Body of pancreas (tissue), 4 donors: ENCODE data around the gene EPRS1. TPM values are rescaled to one million over a fixed set of nuclear protein-coding genes. Genes with fewer than 3 reads are reported as not detected.

Experiments used
- ATAC-seq: fragments of 150-250 bp; one replicate; pipeline ENCODE4 v1.9.1; 2016
- DNase-seq, 4 donors: peaks; one replicate each; pipeline ENCODE4 v3.0.0-alpha.2; 2019
- H3K27ac ChIP-seq, 4 donors: fragments of 200-600 bp; sonication (generic); 1 replicate in 3 of 4; 2 replicates in 1 of 4; pipeline versions ENCODE4 v1.5.1 to v1.6.1; 2016 to 2019; ENCODE audit warnings: mild to moderate bottlenecking in 1 of 4, mixed read lengths in 1 of 4, moderate library complexity in 1 of 4
- H3K27me3 ChIP-seq, 2 donors: fragments of 200-600 bp; sonication (generic); one replicate each; pipeline ENCODE4 v1.6.0; 2016; ENCODE audit warnings: mild to moderate bottlenecking in 1 of 2
- H3K36me3 ChIP-seq, 2 donors: fragments of 200-600 bp; sonication (generic); replicated peaks in 1 of 2; 2 replicates each; pipeline ENCODE4 v1.5.1; 2016; ENCODE audit warnings: low read depth in 2 of 2; ENCODE audit not compliant: insufficient read depth in 1 of 2
- H3K4me1 ChIP-seq: fragments of 200-600 bp; sonication (generic); one replicate; pipeline ENCODE4 v1.6.0; 2016
- H3K4me3 ChIP-seq, 2 donors: fragments of 200-600 bp; sonication (generic); 1 replicate in 1 of 2; 2 replicates in 1 of 2; pipeline ENCODE4 v1.5.1; 2016 to 2019
- H3K9me3 ChIP-seq, 3 donors: fragments of 200-600 bp; sonication (generic); 1 replicate in 2 of 3; 2 replicates in 1 of 3; pipeline ENCODE4 v1.5.1; 2016
- CTCF ChIP-seq, 7 experiments: fragments of 450-650 bp in 4 of 7; fragments of 200-600 bp in 3 of 7; sonication (generic) in 3 of 7; IDR thresholded peaks; one replicate each; pipeline ENCODE4 v1.5.1; 2016 to 2019; ENCODE audit warnings: antibody characterized with exemption in 7 of 7
- POLR2A ChIP-seq, 3 donors: fragments of 450-650 bp; IDR thresholded peaks; one replicate each; pipeline ENCODE4 v1.6.1; 2016; ENCODE audit warnings: antibody characterized with exemption in 3 of 3, mild to moderate bottlenecking in 2 of 3
- WGBS, 2 donors: methylation state at CpG; one replicate each; pipeline ENCODE4 v1.1.5; 2017; 5-methylcytosine and 5-hydroxymethylcytosine counted together
- intact Hi-C: fragments of 100-400 bp; cut with DNase I; formaldehyde crosslinking; loops from one replicate; pipeline ENCODE4 v1.15.1; 2023
- total RNA-seq, 2 donors: library from RNA; depleted of rRNA; stranded (reverse); fragments of >200 nt; gene quantifications; one replicate each; pipeline ENCODE4 v1.1.0, GENCODE V29; 2016

The EPRS1 gene
- total RNA-seq, 2 donors from 2014 or later, result 33.0 to 37.6 TPM

- Histone ChIP-seq H3K4me1 (no peaks in the 10 kb centered on the region), H3K4me3 (no peak overlapping the region), H3K9me3 (no peaks in the 10 kb centered on the region), H3K27me3 (no peaks in the 10 kb centered on the region), H3K36me3 (peaks cover 0 to 3% of the 10 kb centered on the region in 2 donors), H3K27ac (no peak overlapping the region)
- intact Hi-C loops, result no loop called here
- 87 to 93% methylated on average over 4 of the region's 4 CpGs for WGBS, 2 donors
- TF ChIP-seq CTCF (IDR thresholded peaks at IDR 0.05) (no peak), POLR2A (IDR thresholded peaks at IDR 0.05) (no peak)
- no peak for ATAC-seq
- DNase-seq, result no peak
Observed at GRCh38 chr1:220076861-220077762, 30.8 kb upstream of the EPRS1 start.

DNA sequence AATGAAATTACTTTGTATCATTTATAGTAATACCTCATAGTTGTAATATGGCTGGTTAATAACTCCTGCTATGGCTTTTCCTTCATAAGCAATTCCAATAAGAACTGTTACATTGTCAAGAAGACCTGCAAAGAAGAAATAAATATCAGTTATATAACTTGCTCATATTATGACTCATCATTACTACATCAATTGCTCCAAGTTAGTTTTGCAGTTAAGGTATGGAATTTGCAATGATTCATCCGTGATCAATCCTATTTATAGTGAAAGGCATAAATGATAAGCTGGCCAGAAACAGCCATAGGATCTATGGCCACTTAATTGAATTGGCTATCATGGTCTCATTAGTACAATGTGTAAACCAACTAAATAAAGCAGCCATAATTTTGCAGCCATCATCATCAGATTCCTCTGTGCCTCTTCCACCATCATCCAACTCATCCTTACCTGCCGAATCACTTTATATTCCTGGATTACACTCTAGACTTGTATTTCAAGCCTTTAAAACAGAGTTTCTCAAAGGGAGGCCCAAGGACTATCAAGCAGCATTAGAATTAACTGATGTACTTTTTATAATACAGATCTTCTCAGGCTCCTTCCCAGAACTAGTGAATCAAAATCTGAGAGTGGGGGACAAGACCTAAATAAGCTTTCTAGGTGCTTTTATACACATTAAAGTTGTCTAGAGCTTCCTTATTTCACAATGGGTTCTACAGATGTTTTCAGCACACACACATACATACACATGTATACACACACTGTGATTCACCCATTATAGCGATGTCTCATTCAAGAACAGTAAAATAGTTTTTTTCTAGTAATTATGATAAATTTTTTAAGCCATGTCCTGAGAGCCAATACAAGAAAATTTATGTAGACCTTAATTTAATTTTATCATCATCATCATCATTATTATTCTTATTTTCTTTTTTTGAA lies 21.2 kb upstream of the EPRS1 start:
- no peak for DNase-seq
- intact Hi-C loops, result no loop called here
- H3K4me3 ChIP-seq, result no peak overlapping the region
- no peak for ATAC-seq
- no peaks in the 10 kb centered on the region for H3K9me3 ChIP-seq
- no peak for TF ChIP-seq CTCF (IDR thresholded peaks at IDR 0.05)
- no peak for TF ChIP-seq POLR2A (IDR thresholded peaks at IDR 0.05)
- 97 to 98% methylated on average over 3 of the region's 3 CpGs for WGBS, 2 donors
- H3K36me3 ChIP-seq, result peaks cover 0 to 2% of the 10 kb centered on the region in 2 donors
- no peak overlapping the region for H3K27ac ChIP-seq
- H3K27me3 ChIP-seq, result no peaks in the 10 kb centered on the region
- no peaks in the 10 kb centered on the region for H3K4me1 ChIP-seq

GRCh38 chr1:220062629-220063028 lies 16.3 kb upstream of the EPRS1 start:
- Histone ChIP-seq H3K4me3 (no peak overlapping the region), H3K4me1 (no peaks in the 10 kb centered on the region), H3K27ac (no peak overlapping the region), H3K36me3 (peaks cover 0 to 5% of the 10 kb centered on the region in 2 donors), H3K9me3 (no peaks in the 10 kb centered on the region), H3K27me3 (no peaks in the 10 kb centered on the region)
- DNase-seq (no peak), ATAC-seq (no peak)
- TF ChIP-seq POLR2A (IDR thresholded peaks at IDR 0.05) (no peak), CTCF (IDR thresholded peaks at IDR 0.05) (no peak)
- WGBS, 2 donors, result 95% methylated on average over 6 of the region's 6 CpGs
- intact Hi-C loops, result no loop called here

DNA sequence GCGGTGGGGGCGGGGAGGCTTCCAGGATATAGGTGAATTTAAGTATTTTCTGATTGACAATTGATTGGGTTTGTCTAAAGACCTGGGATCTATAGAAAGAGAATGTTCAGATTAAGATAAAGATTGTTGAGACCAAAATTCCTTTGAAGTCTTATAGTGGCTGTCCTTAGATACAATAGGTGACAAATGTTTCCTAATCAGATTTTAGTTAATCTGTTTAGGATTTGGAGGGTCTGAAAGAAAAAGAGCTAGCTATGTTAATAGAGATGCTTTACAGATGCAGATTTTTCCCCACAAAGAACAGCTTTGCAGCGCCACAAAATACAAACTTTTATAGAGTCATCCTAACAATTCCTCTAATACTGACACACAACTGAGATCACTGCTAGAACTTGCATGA lies 14.6 kb upstream of the EPRS1 start:
- Histone ChIP-seq H3K36me3 (peaks cover 0 to 5% of the 10 kb centered on the region in 2 donors), H3K4me3 (no peak overlapping the region), H3K9me3 (no peaks in the 10 kb centered on the region), H3K27ac (no peak overlapping the region), H3K4me1 (no peaks in the 10 kb centered on the region), H3K27me3 (no peaks in the 10 kb centered on the region)
- ATAC-seq, result no peak
- WGBS, 2 donors, result 84 to 93% methylated on average over 3 of the region's 3 CpGs
- TF ChIP-seq POLR2A (IDR thresholded peaks at IDR 0.05), result no peak
- no peak for TF ChIP-seq CTCF (IDR thresholded peaks at IDR 0.05)
- DNase-seq, result no peak
- intact Hi-C loops, result no loop called here
